ENCODE data around the gene TUFM.
"Not testable (repeated sequence)": the region's sequence is repeated elsewhere in the genome, so short reads cannot be mapped to it uniquely, and the experiment has no call there.

The TUFM gene

GRCh38 chr16:28837672-28838557, 8.2 kb downstream of the TUFM start:
- DNase-seq, result no peak

GRCh38 chr16:28836761-28837064, 9.4 kb downstream of the TUFM start:
- DNase-seq, result no peak

- no peak for DNase-seq
These were observed 10.0 kb downstream of the TUFM start for GRCh38 chr16:28835864-28836760.

GRCh38 chr16:28834873-28835863, 11.0 kb downstream of the TUFM start:
- no peak for DNase-seq

- DNase-seq, result no peak
These were observed 11.8 kb downstream of the TUFM start for GRCh38 chr16:28834349-28834748.

- no peak for DNase-seq
These were observed 15.6 kb downstream of the TUFM start for GRCh38 chr16:28830531-28830930.

- DNase-seq, result no peak
These were observed 16.4 kb downstream of the TUFM start for GRCh38 chr16:28829747-28830146.

- no peak for DNase-seq
These were observed 20.0 kb downstream of the TUFM start for GRCh38 chr16:28826141-28826540.

GRCh38 chr16:28824717-28824973, 21.5 kb downstream of the TUFM start:
- DNase-seq, result no peak

- peak; percentile 97 for DNase-seq
These were observed 22.1 kb downstream of the TUFM start for GRCh38 chr16:28823873-28824716.

GRCh38 chr16:28823291-28823872, 22.8 kb downstream of the TUFM start:
- no peak for DNase-seq

GRCh38 chr16:28822520-28823290, 23.4 kb downstream of the TUFM start, which contains the start of gene ATXN2L:
ATXN2L (plus strand) TSS chr16:28822999; CDS start chr16:28823260, 261 bp downstream.
- DNase-seq, result peak; percentile 96 to 97

GRCh38 chr16:28821874-28822519, 24.2 kb downstream of the TUFM start:
- no peak for DNase-seq

GRCh38 chr16:28820546-28820945, 25.6 kb downstream of the TUFM start:
- not testable (repeated sequence) for DNase-seq

GRCh38 chr16:28820016-28820415, 26.1 kb downstream of the TUFM start:
- DNase-seq, result no peak

- not testable (repeated sequence) for DNase-seq
These were observed 38.6 kb downstream of the TUFM start for GRCh38 chr16:28807445-28808120.

- DNase-seq, result peak; percentile 68 to 76
These were observed 43.7 kb downstream of the TUFM start for GRCh38 chr16:28802235-28803019.
